ENCODE data around the gene PITPNM3. TPM values are rescaled to one million over a fixed set of nuclear protein-coding genes. Genes with fewer than 3 reads are reported as not detected.

PITPNM3 gene
- total and polyA plus RNA-seq, 2 donors (not counting 1 experiment from before 2014, with no cell fraction given), result 0.99 to 1.1 TPM

DNA sequence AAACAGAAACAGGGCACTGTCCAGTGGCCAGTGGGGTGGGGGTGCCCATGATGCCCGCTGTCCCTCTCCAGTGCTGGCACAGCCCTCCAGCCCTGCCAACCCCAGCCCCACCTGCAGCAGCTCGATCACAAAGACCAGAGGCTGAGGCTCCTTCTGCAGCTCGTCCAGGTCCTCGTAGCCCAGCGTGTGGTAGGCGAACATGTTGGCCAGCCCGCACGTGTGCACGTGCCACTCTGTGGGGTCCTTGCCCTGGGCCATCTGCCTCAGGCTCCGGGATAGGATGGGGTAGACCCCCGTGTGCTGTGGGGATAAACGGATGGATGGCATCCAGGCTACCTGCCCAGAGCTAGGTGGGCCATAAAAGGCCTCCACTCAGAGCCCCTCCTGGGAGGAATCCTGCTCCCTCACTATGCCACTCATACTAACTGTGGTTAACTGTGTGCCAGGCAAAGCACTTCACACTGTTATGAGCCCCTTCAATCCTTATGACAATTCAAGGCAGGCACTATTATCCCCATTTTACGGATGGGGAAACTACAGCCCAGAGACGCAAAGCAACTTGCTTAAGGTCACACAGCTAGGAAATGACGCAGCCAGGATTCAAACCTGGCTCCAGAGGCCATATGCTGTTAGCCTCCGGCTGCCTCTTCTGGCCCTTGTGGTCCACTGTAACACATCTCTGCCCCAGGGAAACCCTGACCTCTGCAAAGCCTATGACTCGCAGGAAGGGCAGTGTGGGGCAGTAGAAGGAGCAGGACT, 128.0 kb downstream of the PITPNM3 start:
- Histone ChIP-seq H4K20me1 (ENCODE audit: control insufficient read depth, extremely low read depth, insufficient read depth, low read length) (no peaks in the 10 kb centered on the region), H3K27ac (ENCODE audit: insufficient read depth, low read length) (no peak overlapping the region), H3K4me2 (ENCODE audit: extremely low read depth, insufficient read depth, low read length) (no peak overlapping the region), H3K79me2 (ENCODE audit: control insufficient read depth, insufficient read depth, low read length) (no peaks in the 10 kb centered on the region), H3K4me1 (ENCODE audit: control insufficient read depth, extremely low read depth, insufficient read depth, low read length) (no peaks in the 10 kb centered on the region), H2AFZ (ENCODE audit: low read length) (no peak overlapping the region), H3K27me3 (ENCODE audit: control insufficient read depth, insufficient read depth, low read length) (no peaks in the 10 kb centered on the region), H3K9me3 (ENCODE audit: control insufficient read depth, insufficient read depth, low read depth, low read length) (no peaks in the 10 kb centered on the region), H3K4me3 (replicated peaks in 1 of 4; ENCODE audit: control extremely low read depth in 1 of 4, insufficient read depth in 1 of 4, low read depth in 3 of 4, low read length in 4 of 4) (no peak overlapping the region), H3K9ac (ENCODE audit: insufficient read depth, low read length) (no peak overlapping the region), H3K36me3 (ENCODE audit: control insufficient read depth, insufficient read depth, low read length) (no peaks in the 10 kb centered on the region)
- no peak for TF ChIP-seq EZH2 (IDR thresholded peaks at IDR 0.05; ENCODE audit: low read length, missing control alignments)
- TF ChIP-seq CTCF (conservative IDR thresholded peaks at IDR 0.05 in 1 of 2, IDR thresholded peaks at IDR 0.05 in 1 of 2; ENCODE audit: low read depth in 1 of 2, low read length in 2 of 2), result no peak
- no peak for DNase-seq (ENCODE audit: low read depth in 2 of 2)

GRCh38 chr17:6427279-6427781, 129.0 kb downstream of the PITPNM3 start:
- Histone ChIP-seq H3K4me3 (replicated peaks in 1 of 4; ENCODE audit: control extremely low read depth in 1 of 4, insufficient read depth in 1 of 4, low read depth in 3 of 4, low read length in 4 of 4) (peak overlapping the region in 1 of 4 experiments; percentile 36), H3K79me2 (ENCODE audit: control insufficient read depth, insufficient read depth, low read length) (no peaks in the 10 kb centered on the region), H3K4me2 (ENCODE audit: extremely low read depth, insufficient read depth, low read length) (no peak overlapping the region), H2AFZ (ENCODE audit: low read length) (peak overlapping the region; percentile 54), H4K20me1 (ENCODE audit: control insufficient read depth, extremely low read depth, insufficient read depth, low read length) (no peaks in the 10 kb centered on the region), H3K36me3 (ENCODE audit: control insufficient read depth, insufficient read depth, low read length) (no peaks in the 10 kb centered on the region), H3K9me3 (ENCODE audit: control insufficient read depth, insufficient read depth, low read depth, low read length) (no peaks in the 10 kb centered on the region), H3K9ac (ENCODE audit: insufficient read depth, low read length) (no peak overlapping the region), H3K27me3 (ENCODE audit: control insufficient read depth, insufficient read depth, low read length) (no peaks in the 10 kb centered on the region), H3K4me1 (ENCODE audit: control insufficient read depth, extremely low read depth, insufficient read depth, low read length) (no peaks in the 10 kb centered on the region), H3K27ac (ENCODE audit: insufficient read depth, low read length) (no peak overlapping the region)
- peak; percentile 22 to 62 for DNase-seq (ENCODE audit: low read depth in 2 of 2)
- no peak for TF ChIP-seq CTCF (conservative IDR thresholded peaks at IDR 0.05 in 1 of 2, IDR thresholded peaks at IDR 0.05 in 1 of 2; ENCODE audit: low read depth in 1 of 2, low read length in 2 of 2)
- no peak for TF ChIP-seq EZH2 (IDR thresholded peaks at IDR 0.05; ENCODE audit: low read length, missing control alignments)

GRCh38 chr17:6426356-6427101, 129.8 kb downstream of the PITPNM3 start:
- Histone ChIP-seq H3K27ac (ENCODE audit: insufficient read depth, low read length) (no peak overlapping the region), H3K9me3 (ENCODE audit: control insufficient read depth, insufficient read depth, low read depth, low read length) (no peaks in the 10 kb centered on the region), H3K4me2 (ENCODE audit: extremely low read depth, insufficient read depth, low read length) (no peak overlapping the region), H2AFZ (ENCODE audit: low read length) (no peak overlapping the region), H3K79me2 (ENCODE audit: control insufficient read depth, insufficient read depth, low read length) (no peaks in the 10 kb centered on the region), H3K36me3 (ENCODE audit: control insufficient read depth, insufficient read depth, low read length) (no peaks in the 10 kb centered on the region), H3K4me1 (ENCODE audit: control insufficient read depth, extremely low read depth, insufficient read depth, low read length) (no peaks in the 10 kb centered on the region), H3K27me3 (ENCODE audit: control insufficient read depth, insufficient read depth, low read length) (no peaks in the 10 kb centered on the region), H4K20me1 (ENCODE audit: control insufficient read depth, extremely low read depth, insufficient read depth, low read length) (no peaks in the 10 kb centered on the region), H3K9ac (ENCODE audit: insufficient read depth, low read length) (no peak overlapping the region), H3K4me3 (replicated peaks in 1 of 4; ENCODE audit: control extremely low read depth in 1 of 4, insufficient read depth in 1 of 4, low read depth in 3 of 4, low read length in 4 of 4) (no peak overlapping the region)
- TF ChIP-seq CTCF (conservative IDR thresholded peaks at IDR 0.05 in 1 of 2, IDR thresholded peaks at IDR 0.05 in 1 of 2; ENCODE audit: low read depth in 1 of 2, low read length in 2 of 2) (no peak), EZH2 (IDR thresholded peaks at IDR 0.05; ENCODE audit: low read length, missing control alignments) (no peak)
- no peak for DNase-seq (ENCODE audit: low read depth in 2 of 2)

Measured in fibroblast of lung (primary cell).